CD14-positive monocyte (primary cell): ENCODE measurements around the gene MSS51. TPM values are rescaled to one million over a fixed set of nuclear protein-coding genes. Genes with fewer than 3 reads are reported as not detected.

Experiments
- DNase-seq, 3 donors: peaks; one replicate each; pipeline ENCODE4 v3.0.0-alpha.2; 2011 to 2022
- H2AFZ ChIP-seq: 2 replicates; pipeline ENCODE4 v1.6.0; 2012; ENCODE audit warnings: mild to moderate bottlenecking, low read depth, low read length, inconsistent platforms; ENCODE audit not compliant: insufficient read depth, poor library complexity, severe bottlenecking
- H3K27ac ChIP-seq, 2 donors: 1 replicate in 1 of 2; 2 replicates in 1 of 2; pipeline ENCODE4 v1.5.1; 2012 to 2013; ENCODE audit warnings: low read length in 2 of 2, control low read depth in 1 of 2, inconsistent platforms in 1 of 2, low read depth in 1 of 2, mild to moderate bottlenecking in 1 of 2
- H3K27me3 ChIP-seq, 2 donors: one replicate each; pipeline versions ENCODE4 v1.6.0 to v1.6.1; 2011 to 2013; ENCODE audit warnings: low read length in 2 of 2; ENCODE audit not compliant: control insufficient read depth in 2 of 2, insufficient read depth in 2 of 2
- H3K36me3 ChIP-seq, 2 donors: replicated peaks in 1 of 2; 1 replicate in 1 of 2; 2 replicates in 1 of 2; pipeline versions ENCODE4 v1.5.1 to v1.6.1; 2012 to 2013; ENCODE audit warnings: low read length in 2 of 2, control low read depth in 1 of 2, inconsistent platforms in 1 of 2, mild to moderate bottlenecking in 1 of 2; ENCODE audit not compliant: insufficient read depth in 2 of 2, control insufficient read depth in 1 of 2
- H3K4me1 ChIP-seq, 2 donors: 1 replicate in 1 of 2; 2 replicates in 1 of 2; pipeline versions ENCODE4 v1.5.1 to v1.6.1; 2012 to 2013; ENCODE audit warnings: low read length in 2 of 2, control low read depth in 1 of 2, inconsistent platforms in 1 of 2, mild to moderate bottlenecking in 1 of 2, moderate library complexity in 1 of 2; ENCODE audit not compliant: insufficient read depth in 2 of 2, control insufficient read depth in 1 of 2
- H3K4me2 ChIP-seq: replicated peaks from 2 replicates; pipeline ENCODE3; 2012; ENCODE audit warnings: low read length, moderate library complexity, mild to moderate bottlenecking; ENCODE audit not compliant: poor library complexity, severe bottlenecking; ENCODE audit errors: extremely low read depth
- H3K4me3 ChIP-seq, 3 experiments: fragments of 200-600 bp in 1 of 3; sonication (generic) in 1 of 3; replicated peaks in 1 of 3; 1 replicate in 2 of 3; 2 replicates in 1 of 3; pipeline ENCODE4 v1.5.1; 2011 to 2013; ENCODE audit warnings: low read length in 3 of 3, mild to moderate bottlenecking in 3 of 3, control low read depth in 2 of 3, low read depth in 2 of 3, inconsistent platforms in 1 of 3, moderate library complexity in 1 of 3
- H3K79me2 ChIP-seq: 2 replicates; pipeline ENCODE4 v1.6.0; 2012; ENCODE audit warnings: mild to moderate bottlenecking, control low read depth, inconsistent platforms, low read length, moderate library complexity; ENCODE audit not compliant: insufficient read depth
- H3K9ac ChIP-seq: 2 replicates; pipeline ENCODE4 v1.6.0; 2017; ENCODE audit warnings: low read length, mild to moderate bottlenecking; ENCODE audit not compliant: insufficient read depth, poor library complexity, severe bottlenecking
- H3K9me3 ChIP-seq, 2 donors: replicated peaks in 1 of 2; 1 replicate in 1 of 2; 2 replicates in 1 of 2; pipeline versions ENCODE4 v1.5.1 to v1.6.1; 2012 to 2013; ENCODE audit warnings: low read length in 2 of 2, control low read depth in 1 of 2; ENCODE audit not compliant: control insufficient read depth in 1 of 2, insufficient read depth in 1 of 2
- H4K20me1 ChIP-seq: 2 replicates; pipeline ENCODE4 v1.6.0; 2012; ENCODE audit warnings: mild to moderate bottlenecking, low read length, control low read depth, moderate library complexity; ENCODE audit not compliant: insufficient read depth
- H3K27ac Mint-ChIP-seq, 7 donors: one replicate each; pipeline ENCODE4 v1.8.0; 2020; ENCODE audit warnings: mild to moderate bottlenecking in 7 of 7, mixed read lengths in 7 of 7, moderate library complexity in 6 of 7, inconsistent platforms in 2 of 7
- H3K27me3 Mint-ChIP-seq, 3 donors: one replicate each; pipeline ENCODE4 v1.8.0; 2021 to 2022; ENCODE audit warnings: low read depth in 3 of 3, mild to moderate bottlenecking in 3 of 3, mixed read lengths in 3 of 3, moderate library complexity in 3 of 3, inconsistent platforms in 1 of 3
- H3K36me3 Mint-ChIP-seq, 2 donors: one replicate each; pipeline ENCODE4 v1.8.0; 2020; ENCODE audit warnings: mixed read lengths in 2 of 2, inconsistent platforms in 1 of 2, mild to moderate bottlenecking in 1 of 2
- H3K4me1 Mint-ChIP-seq: one replicate; pipeline ENCODE4 v1.8.0; 2020; ENCODE audit warnings: mild to moderate bottlenecking, mixed read lengths
- H3K4me3 Mint-ChIP-seq, 2 donors: one replicate each; pipeline ENCODE4 v1.8.0; 2020; ENCODE audit warnings: mild to moderate bottlenecking in 2 of 2, mixed read lengths in 2 of 2, moderate library complexity in 1 of 2
- H3K9me3 Mint-ChIP-seq, 7 donors: one replicate each; pipeline ENCODE4 v1.8.0; 2020 to 2022; ENCODE audit warnings: mixed read lengths in 7 of 7, mild to moderate bottlenecking in 6 of 7, moderate library complexity in 6 of 7, inconsistent platforms in 2 of 7
- CTCF ChIP-seq: fragments of 200-600 bp; IDR thresholded peaks from one replicate; pipeline ENCODE4 v1.8.0; 2022; ENCODE audit warnings: antibody characterized with exemption, mild to moderate bottlenecking
- WGBS: methylation state at CpG from one replicate; pipeline ENCODE4 v1.1.5; 2013; ENCODE audit warnings: missing lambda C conversion rate; ENCODE audit not compliant: insufficient coverage; 5-methylcytosine and 5-hydroxymethylcytosine counted together
- intact Hi-C, 2 donors: fragments of 100-400 bp; cut with micrococcal nuclease; formaldehyde crosslinking; loops; one replicate each; pipeline versions ENCODE4 v1.15.0 to v1.15.1; 2023
- polyA plus RNA-seq, 3 donors: library from polyadenylated mRNA; depleted of rRNA in 1 of 3; unstranded in 2 of 3; stranded (reverse) in 1 of 3; fragments of 300-500 nt in 2 of 3; fragments of >200 nt in 1 of 3; fragmentation: Illumina TruSeq in 2 of 3; gene quantifications; 1 replicate in 2 of 3; 2 replicates in 1 of 3; pipeline ENCODE4 v1.2.3, GENCODE V29; 2012 to 2021

Gene MSS51
- polyA plus RNA-seq, 3 donors, result 4.9 TPM; not detected in 2

GRCh38 chr10:73413528-73414229 lies 19.7 kb downstream of the MSS51 start, which contains the start of gene ANXA7:
ANXA7 (minus strand) TSS chr10:73414058; CDS start chr10:73400856, 13,202 bp downstream.
- Histone ChIP-seq H3K9ac (peak within 1 kb of the TSS; percentile 97), H3K4me2 (peak within 1 kb of the TSS; percentile 97), H3K79me2 (peaks cover 49% of the 10 kb centered on the region), H3K9me3 (no peaks in the 10 kb centered on the region), H3K4me3 (peak within 1 kb of the TSS; percentile 80 to 88 (median 81)), H2AFZ (peak within 1 kb of the TSS; percentile 94), H3K4me1 (peaks cover 18 to 24% of the 10 kb centered on the region in 2 donors), H4K20me1 (peaks cover 36% of the 10 kb centered on the region), H3K36me3 (no peaks in the 10 kb centered on the region), H3K27me3 (peaks cover 4 to 10% of the 10 kb centered on the region in 2 donors), H3K27ac (peak within 1 kb of the TSS; percentile 80 to 96)
- Mint-ChIP-seq H3K36me3 (peaks cover 5 to 14% of the 10 kb centered on the region in 2 donors), H3K27ac (peak within 1 kb of the TSS; percentile 90 to 99 (median 95)), H3K4me1 (peaks cover 44% of the 10 kb centered on the region), H3K4me3 (peak within 1 kb of the TSS; percentile 84 to 92), H3K9me3 (peaks cover 0 to 5% (median 0%) of the 10 kb centered on the region in 7 donors), H3K27me3 (peaks cover 5 to 16% (median 8%) of the 10 kb centered on the region in 3 donors)
- intact Hi-C loops, result loop anchor here (5.0 to 10.0 kb wide), 2 partner anchors 166 to 169 kb away; partner anchors contain the start of gene DNAJC9 (in 2 of the 2)
- DNase-seq, result peak; percentile 79 to 91 (median 83)
- under 1% methylated on average over 59 of the region's 62 CpGs for WGBS
- TF ChIP-seq CTCF, result no peak

GRCh38 chr10:73413108-73413527 lies 20.2 kb downstream of the MSS51 start:
- H3K9me3 ChIP-seq, result no peaks in the 10 kb centered on the region
- H3K9me3 Mint-ChIP-seq, result peaks cover 0 to 5% (median 0%) of the 10 kb centered on the region in 7 donors
- H3K4me2 ChIP-seq, result peak overlapping the region; percentile 97
- under 1% methylated on average over 8 of the region's 9 CpGs for WGBS
- peak overlapping the region; percentile 80 to 96 for H3K27ac ChIP-seq
- peaks cover 5 to 16% (median 8%) of the 10 kb centered on the region in 3 donors for H3K27me3 Mint-ChIP-seq
- peaks cover under 1% of the 10 kb centered on the region in 2 donors for H3K36me3 ChIP-seq
- no peak for TF ChIP-seq CTCF
- DNase-seq, result no peak
- H3K9ac ChIP-seq, result peak overlapping the region; percentile 97
- peaks cover 44% of the 10 kb centered on the region for H3K4me1 Mint-ChIP-seq
- peak overlapping the region; percentile 84 to 92 for H3K4me3 Mint-ChIP-seq
- peaks cover 4 to 10% of the 10 kb centered on the region in 2 donors for H3K27me3 ChIP-seq
- peak overlapping the region; percentile 80 to 88 (median 81) for H3K4me3 ChIP-seq
- H4K20me1 ChIP-seq, result peaks cover 42% of the 10 kb centered on the region
- H2AFZ ChIP-seq, result peak overlapping the region; percentile 94
- peaks cover 18 to 24% of the 10 kb centered on the region in 2 donors for H3K4me1 ChIP-seq
- H3K79me2 ChIP-seq, result peaks cover 55% of the 10 kb centered on the region
- intact Hi-C loops, result loop anchor here (5.0 to 10.0 kb wide), 2 partner anchors 166 to 168 kb away; partner anchors contain the start of gene DNAJC9 (in 2 of the 2)
- H3K36me3 Mint-ChIP-seq, result peaks cover 5 to 15% of the 10 kb centered on the region in 2 donors
- H3K27ac Mint-ChIP-seq, result peak overlapping the region; percentile 90 to 99 (median 95)
